Neural cell (in vitro differentiated cells): ENCODE data around the gene RELN.

Source experiments
- EP300 ChIP-seq: fragments of 450-650 bp; conservative IDR thresholded peaks from 2 replicates; pipeline ENCODE4 v1.6.1; 2014; ENCODE audit warnings: antibody characterized with exemption, mild to moderate bottlenecking, moderate library complexity; ENCODE audit not compliant: poor library complexity, severe bottlenecking
- EZH2 ChIP-seq: fragments of 200-600, 300-800 bp; shearing (Covaris generic), sonication (generic); IDR thresholded peaks from 2 replicates; pipeline ENCODE4 v1.6.1; 2014; ENCODE audit warnings: antibody characterized with exemption, low read length, borderline replicate concordance, mild to moderate bottlenecking; ENCODE audit not compliant: insufficient read depth, poor library complexity, severe bottlenecking
- POLR2AphosphoS5 ChIP-seq: IDR thresholded peaks from 2 replicates; pipeline ENCODE4 v1.6.1; 2012
- RAD21 ChIP-seq: fragments of 450-650 bp; conservative IDR thresholded peaks from 2 replicates; pipeline ENCODE4 v1.6.1; 2014; ENCODE audit warnings: antibody characterized with exemption, mild to moderate bottlenecking, moderate library complexity
- TF ChIP-seq, protein P1 (sequence below): IDR thresholded peaks from 2 replicates; pipeline ENCODE4 v1.6.1; 2012; ENCODE audit warnings: borderline replicate concordance
- TF ChIP-seq, protein P2 (sequence below): fragments of 450-650 bp; IDR thresholded peaks from 2 replicates; pipeline ENCODE4 v1.5.1; 2014; ENCODE audit warnings: antibody characterized with exemption, mild to moderate bottlenecking, moderate library complexity; ENCODE audit not compliant: poor library complexity, severe bottlenecking

DNA sequence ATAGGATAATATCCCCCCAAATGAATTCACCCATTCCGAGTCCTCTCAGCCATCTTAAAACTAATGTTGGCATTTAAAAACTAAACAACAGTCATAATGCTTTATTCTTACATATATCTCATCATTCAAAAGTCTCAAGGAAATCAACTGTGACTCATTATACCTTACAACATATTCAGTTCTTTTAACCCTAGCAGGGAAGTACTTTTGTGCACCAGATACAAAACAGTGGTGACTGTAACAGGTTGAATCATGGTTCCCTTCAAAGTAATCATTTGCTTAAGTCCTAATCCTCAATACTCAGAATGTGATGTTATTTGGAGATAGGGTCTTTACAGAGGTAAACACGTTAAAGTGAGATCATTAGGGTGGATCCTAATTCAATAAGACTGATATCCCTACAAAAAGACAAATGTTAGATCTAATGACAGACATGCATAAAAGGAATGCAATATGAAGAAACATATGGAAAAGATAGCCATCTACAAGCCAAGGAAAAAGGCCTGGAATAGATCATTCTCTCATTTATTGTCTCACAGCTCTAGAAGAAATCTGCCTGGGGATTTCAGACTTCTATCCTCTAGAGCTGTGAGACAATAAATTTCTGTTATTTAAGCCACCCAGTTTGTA, 42.3 kb downstream of the RELN start:
- TF ChIP-seq POLR2AphosphoS5 (no peak), RAD21 (no peak), EZH2 (no peak), EP300 (no peak)
- TF ChIP-seq, protein P1, sequence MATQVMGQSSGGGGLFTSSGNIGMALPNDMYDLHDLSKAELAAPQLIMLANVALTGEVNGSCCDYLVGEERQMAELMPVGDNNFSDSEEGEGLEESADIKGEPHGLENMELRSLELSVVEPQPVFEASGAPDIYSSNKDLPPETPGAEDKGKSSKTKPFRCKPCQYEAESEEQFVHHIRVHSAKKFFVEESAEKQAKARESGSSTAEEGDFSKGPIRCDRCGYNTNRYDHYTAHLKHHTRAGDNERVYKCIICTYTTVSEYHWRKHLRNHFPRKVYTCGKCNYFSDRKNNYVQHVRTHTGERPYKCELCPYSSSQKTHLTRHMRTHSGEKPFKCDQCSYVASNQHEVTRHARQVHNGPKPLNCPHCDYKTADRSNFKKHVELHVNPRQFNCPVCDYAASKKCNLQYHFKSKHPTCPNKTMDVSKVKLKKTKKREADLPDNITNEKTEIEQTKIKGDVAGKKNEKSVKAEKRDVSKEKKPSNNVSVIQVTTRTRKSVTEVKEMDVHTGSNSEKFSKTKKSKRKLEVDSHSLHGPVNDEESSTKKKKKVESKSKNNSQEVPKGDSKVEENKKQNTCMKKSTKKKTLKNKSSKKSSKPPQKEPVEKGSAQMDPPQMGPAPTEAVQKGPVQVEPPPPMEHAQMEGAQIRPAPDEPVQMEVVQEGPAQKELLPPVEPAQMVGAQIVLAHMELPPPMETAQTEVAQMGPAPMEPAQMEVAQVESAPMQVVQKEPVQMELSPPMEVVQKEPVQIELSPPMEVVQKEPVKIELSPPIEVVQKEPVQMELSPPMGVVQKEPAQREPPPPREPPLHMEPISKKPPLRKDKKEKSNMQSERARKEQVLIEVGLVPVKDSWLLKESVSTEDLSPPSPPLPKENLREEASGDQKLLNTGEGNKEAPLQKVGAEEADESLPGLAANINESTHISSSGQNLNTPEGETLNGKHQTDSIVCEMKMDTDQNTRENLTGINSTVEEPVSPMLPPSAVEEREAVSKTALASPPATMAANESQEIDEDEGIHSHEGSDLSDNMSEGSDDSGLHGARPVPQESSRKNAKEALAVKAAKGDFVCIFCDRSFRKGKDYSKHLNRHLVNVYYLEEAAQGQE = no peak
- TF ChIP-seq, protein P2, sequence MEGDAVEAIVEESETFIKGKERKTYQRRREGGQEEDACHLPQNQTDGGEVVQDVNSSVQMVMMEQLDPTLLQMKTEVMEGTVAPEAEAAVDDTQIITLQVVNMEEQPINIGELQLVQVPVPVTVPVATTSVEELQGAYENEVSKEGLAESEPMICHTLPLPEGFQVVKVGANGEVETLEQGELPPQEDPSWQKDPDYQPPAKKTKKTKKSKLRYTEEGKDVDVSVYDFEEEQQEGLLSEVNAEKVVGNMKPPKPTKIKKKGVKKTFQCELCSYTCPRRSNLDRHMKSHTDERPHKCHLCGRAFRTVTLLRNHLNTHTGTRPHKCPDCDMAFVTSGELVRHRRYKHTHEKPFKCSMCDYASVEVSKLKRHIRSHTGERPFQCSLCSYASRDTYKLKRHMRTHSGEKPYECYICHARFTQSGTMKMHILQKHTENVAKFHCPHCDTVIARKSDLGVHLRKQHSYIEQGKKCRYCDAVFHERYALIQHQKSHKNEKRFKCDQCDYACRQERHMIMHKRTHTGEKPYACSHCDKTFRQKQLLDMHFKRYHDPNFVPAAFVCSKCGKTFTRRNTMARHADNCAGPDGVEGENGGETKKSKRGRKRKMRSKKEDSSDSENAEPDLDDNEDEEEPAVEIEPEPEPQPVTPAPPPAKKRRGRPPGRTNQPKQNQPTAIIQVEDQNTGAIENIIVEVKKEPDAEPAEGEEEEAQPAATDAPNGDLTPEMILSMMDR = no peak
